OCI-LY3 (cell line): ENCODE data around the gene FTSJ1.

ENCODE experiments used
- CTCF ChIP-seq: fragments of 200-600, 300-600 bp; sonication (generic); IDR thresholded peaks from 2 replicates; pipeline ENCODE4 v1.5.1; 2014; ENCODE audit warnings: antibody characterized with exemption, low read length, low read depth
- EZH2phosphoT487 ChIP-seq: fragments of 200-600 bp; shearing (Covaris generic); IDR thresholded peaks from 2 replicates; pipeline ENCODE4 v1.6.1; 2018; ENCODE audit warnings: antibody characterized with exemption, mixed run types, low read depth

GRCh38 chrX:48504261-48504660, 28.3 kb downstream of the FTSJ1 start:
- TF ChIP-seq CTCF = no peak
- no peak for TF ChIP-seq EZH2phosphoT487
